ENCODE data around the gene DHRS13. TPM values are rescaled to one million over a fixed set of nuclear protein-coding genes. Genes with fewer than 3 reads are reported as not detected.
A peak's percentile ranks its signal among the peaks of the same experiment; 100 is the strongest.

Gene DHRS13
- total RNA-seq, 2 experiments from 2014 or later = 28.4 to 29.2 TPM

DNA sequence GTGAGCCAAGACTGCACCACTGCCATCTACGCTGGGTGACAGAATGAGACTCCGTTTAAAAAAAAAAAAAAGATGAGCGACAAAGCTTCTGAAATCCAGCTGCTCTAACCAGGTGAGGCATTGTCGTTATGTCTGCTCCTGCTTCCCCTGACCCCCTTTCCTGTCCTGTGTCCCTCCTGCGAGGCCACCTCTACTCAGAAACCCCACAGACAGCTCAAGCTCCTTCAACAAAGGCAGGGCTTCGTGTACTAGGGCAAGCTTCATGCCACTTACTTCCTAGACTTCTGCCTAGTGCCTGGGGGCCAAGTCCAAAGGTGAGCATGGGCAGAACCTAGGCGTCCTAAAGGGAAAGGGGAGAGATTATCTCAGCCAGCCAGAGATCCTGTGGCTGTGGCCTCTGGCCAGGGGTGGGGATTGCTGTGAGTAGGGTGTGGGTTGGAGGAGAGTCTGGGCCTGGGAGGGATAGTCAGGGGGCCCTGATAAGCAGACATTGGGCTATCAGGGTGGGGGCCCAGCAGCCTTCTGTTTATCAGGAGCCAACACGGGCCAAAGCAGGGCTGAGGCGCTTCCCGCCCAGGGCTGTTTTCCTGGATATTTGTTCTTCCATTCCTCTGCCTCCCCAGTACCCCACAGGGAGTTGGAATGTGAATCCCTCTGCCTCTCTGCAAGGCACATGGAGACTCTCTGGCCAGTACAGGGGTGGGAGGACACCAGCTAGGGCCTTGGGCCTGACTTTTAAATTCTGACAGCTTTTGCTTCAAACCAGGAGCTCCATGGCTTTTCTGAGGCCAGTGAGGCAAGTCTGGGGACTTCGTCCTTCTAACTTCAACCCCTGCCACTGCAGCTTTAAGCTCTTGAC is 37.7 kb downstream of the DHRS13 start:
- intact Hi-C loops (cut with micrococcal nuclease; ENCODE audit: unreplicated experiment) = no loop called here
- H3K4me2 ChIP-seq (ENCODE audit: low read length) = peak overlapping the region; percentile 40
- H3K4me1 ChIP-seq (ENCODE audit: insufficient read depth, low read length, poor library complexity, severe bottlenecking) = peaks cover 15% of the 10 kb centered on the region
- no peaks in the 10 kb centered on the region for H4K20me1 ChIP-seq (ENCODE audit: insufficient read depth, low read length)
- peak overlapping the region; percentile 46 for H3K27ac ChIP-seq (ENCODE audit: low read depth, low read length, poor library complexity, severe bottlenecking)
- H2AFZ ChIP-seq (ENCODE audit: low read length) = peak overlapping the region; percentile 71
- no peaks in the 10 kb centered on the region for H3K9me3 ChIP-seq (ENCODE audit: low read length)
- H3K4me3 ChIP-seq (ENCODE audit: low read depth, low read length, poor library complexity, severe bottlenecking) = no peak overlapping the region
- BruUV-seq (replicated peaks) = no TSS peak
- no peak for DNase-seq (ENCODE audit: low spot score)
- H3K9me2 ChIP-seq (ENCODE audit: insufficient read depth, low read length) = no peaks in the 10 kb centered on the region
- H3K36me3 ChIP-seq (ENCODE audit: insufficient read depth, low read length) = peaks cover 14% of the 10 kb centered on the region
- ChIA-PET POLR2A (interaction anchor here (1.2 kb wide), 1 partner anchor 9 kb away, joined by 6 read pairs; no protein-coding TSS in a partner anchor), CTCF (ENCODE audit: unreplicated experiment) (no interaction called here)
- H3K79me2 ChIP-seq (ENCODE audit: insufficient read depth, low read depth, low read length) = no peaks in the 10 kb centered on the region
- TF ChIP-seq CTCF (conservative IDR thresholded peaks at IDR 0.05; ENCODE audit: low read length) = no peak
- no peak for TF ChIP-seq EZH2phosphoT487 (IDR thresholded peaks at IDR 0.05; ENCODE audit: borderline replicate concordance, low read depth, low read length)

- POLR2A ChIA-PET = interaction anchor here (0.7 kb wide), 1 partner anchor 25 kb away, joined by 3 read pairs; no protein-coding TSS in a partner anchor
- no peaks in the 10 kb centered on the region for H4K20me1 ChIP-seq (ENCODE audit: insufficient read depth, low read length)
Measured at GRCh38 chr17:28863953-28864352, 38.9 kb downstream of the DHRS13 start.

More at GRCh38 chr17:28863953-28864352, 38.9 kb downstream of the DHRS13 start:
- CTCF ChIA-PET (ENCODE audit: unreplicated experiment) = no interaction called here
- Histone ChIP-seq H3K9me3 (ENCODE audit: low read length) (no peaks in the 10 kb centered on the region), H3K9me2 (ENCODE audit: insufficient read depth, low read length) (no peaks in the 10 kb centered on the region), H3K79me2 (ENCODE audit: insufficient read depth, low read depth, low read length) (no peaks in the 10 kb centered on the region), H3K4me2 (ENCODE audit: low read length) (no peak overlapping the region), H3K27ac (ENCODE audit: low read depth, low read length, poor library complexity, severe bottlenecking) (no peak overlapping the region), H3K4me3 (ENCODE audit: low read depth, low read length, poor library complexity, severe bottlenecking) (no peak overlapping the region), H3K36me3 (ENCODE audit: insufficient read depth, low read length) (peaks cover 20% of the 10 kb centered on the region), H3K4me1 (ENCODE audit: insufficient read depth, low read length, poor library complexity, severe bottlenecking) (peaks cover 15% of the 10 kb centered on the region), H2AFZ (ENCODE audit: low read length) (no peak overlapping the region)
- intact Hi-C loops (cut with micrococcal nuclease; ENCODE audit: unreplicated experiment) = no loop called here
- TF ChIP-seq EZH2phosphoT487 (IDR thresholded peaks at IDR 0.05; ENCODE audit: borderline replicate concordance, low read depth, low read length) (no peak), CTCF (conservative IDR thresholded peaks at IDR 0.05; ENCODE audit: low read length) (no peak)
- DNase-seq (ENCODE audit: low spot score) = no peak
- no TSS peak for BruUV-seq (replicated peaks)
